Smooth muscle cell (in vitro differentiated cells): ENCODE results near the gene TCEAL4. TPM values are rescaled to one million over a fixed set of nuclear protein-coding genes. Genes with fewer than 3 reads are reported as not detected.

ENCODE experiments used
- DNase-seq: peaks from one replicate; lab custom pipeline; 2025; ENCODE audit not compliant: unreplicated experiment; lab: John Stamatoyannopoulos, UW
- H2AFZ ChIP-seq: fragments of 200-600 bp; sonication (generic); 2 replicates; pipeline ENCODE4 v1.6.0; 2016; ENCODE audit warnings: antibody characterized with exemption, low read depth, mild to moderate bottlenecking
- H3F3A ChIP-seq: fragments of 200-600 bp; sonication (generic); 2 replicates; pipeline ENCODE4 v1.6.0; 2017; ENCODE audit warnings: antibody characterized with exemption, low read depth
- H3K27ac ChIP-seq: fragments of 200-600 bp; sonication (generic); 2 replicates; pipeline ENCODE4 v1.5.1; 2016; ENCODE audit warnings: low read depth, mild to moderate bottlenecking
- H3K27me3 ChIP-seq: fragments of 200-600 bp; sonication (generic); 2 replicates; pipeline ENCODE4 v1.6.1; 2016; ENCODE audit warnings: low read depth, mild to moderate bottlenecking
- H3K36me3 ChIP-seq: fragments of 200-600 bp; sonication (generic); 2 replicates; pipeline ENCODE4 v1.5.1; 2016; ENCODE audit warnings: low read depth
- H3K4me1 ChIP-seq: fragments of 200-600 bp; sonication (generic); 2 replicates; pipeline ENCODE4 v1.5.1; 2016; ENCODE audit warnings: low read depth
- H3K4me2 ChIP-seq: fragments of 200-600 bp; sonication (generic); 2 replicates; pipeline ENCODE4 v1.6.0; 2016; ENCODE audit warnings: mild to moderate bottlenecking
- H3K4me3 ChIP-seq: fragments of 200-600 bp; sonication (generic); 2 replicates; pipeline ENCODE4 v1.5.1; 2016; ENCODE audit warnings: mild to moderate bottlenecking
- H3K79me2 ChIP-seq: fragments of 200-600 bp; sonication (generic); 2 replicates; pipeline ENCODE4 v1.6.0; 2016; ENCODE audit warnings: low read depth, mild to moderate bottlenecking
- H3K9ac ChIP-seq: fragments of 200-600 bp; sonication (generic); 2 replicates; pipeline ENCODE4 v1.6.0; 2016; ENCODE audit warnings: low read depth
- H3K9me3 ChIP-seq: fragments of 200-600 bp; sonication (generic); replicated peaks from 2 replicates; pipeline ENCODE4 v1.5.1; 2016; ENCODE audit warnings: low read depth
- H4K20me1 ChIP-seq: fragments of 200-600 bp; sonication (generic); 2 replicates; pipeline ENCODE4 v1.6.0; 2016; ENCODE audit warnings: low read depth
- CTCF ChIP-seq: fragments of 200-600 bp; sonication (generic); IDR thresholded peaks from 2 replicates; pipeline ENCODE4 v1.5.1; 2017; ENCODE audit warnings: borderline replicate concordance, mild to moderate bottlenecking, antibody characterized with exemption; ENCODE audit not compliant: insufficient read depth, poor library complexity, severe bottlenecking
- WGBS: methylation state at CpG from one replicate; pipeline ENCODE4 v1.1.7; 2016; ENCODE audit warnings: low lambda C conversion rate; 5-methylcytosine and 5-hydroxymethylcytosine counted together
- polyA plus RNA-seq: library from polyadenylated mRNA; unstranded; fragments of >200 nt; fragmentation: Nextera tagmentation; extraction: Ambion mirVana; gene quantifications from 2 replicates; pipeline ENCODE4 v1.2.1, GENCODE V29; 2016
- total RNA-seq: library from RNA; depleted of rRNA; stranded (reverse); fragments of >200 nt; gene quantifications from 2 replicates; pipeline ENCODE4 v1.2.3, GENCODE V29; 2014

The TCEAL4 gene
- total and polyA plus RNA-seq, 2 experiments from 2014 or later: 40.2 to 76.2 TPM

- DNase-seq: no peak
- Histone ChIP-seq H3F3A (no peaks in the 10 kb centered on the region), H2AFZ (no peak overlapping the region), H3K4me2 (no peak overlapping the region), H3K4me1 (no peaks in the 10 kb centered on the region), H3K79me2 (no peaks in the 10 kb centered on the region), H3K4me3 (no peak overlapping the region), H3K9me3 (no peaks in the 10 kb centered on the region), H3K27me3 (no peaks in the 10 kb centered on the region), H3K27ac (no peak overlapping the region), H4K20me1 (no peaks in the 10 kb centered on the region), H3K9ac (no peak overlapping the region), H3K36me3 (no peaks in the 10 kb centered on the region)
- WGBS: 41% methylated on average over 1 of the region's 1 CpG
- no peak for TF ChIP-seq CTCF
Observed at GRCh38 chrX:103565752-103566151, 19.6 kb upstream of the TCEAL4 start.

- WGBS: 67% methylated on average over 6 of the region's 6 CpGs
- no peaks in the 10 kb centered on the region for H3K27me3 ChIP-seq
- H3K4me1 ChIP-seq: no peaks in the 10 kb centered on the region
- H3K36me3 ChIP-seq: no peaks in the 10 kb centered on the region
- no peaks in the 10 kb centered on the region for H3F3A ChIP-seq
- no peak overlapping the region for H3K4me3 ChIP-seq
- no peaks in the 10 kb centered on the region for H4K20me1 ChIP-seq
- no peak overlapping the region for H3K9ac ChIP-seq
- no peak for TF ChIP-seq CTCF
- no peaks in the 10 kb centered on the region for H3K79me2 ChIP-seq
- H3K9me3 ChIP-seq: no peaks in the 10 kb centered on the region
- DNase-seq: no peak
- no peak overlapping the region for H2AFZ ChIP-seq
- H3K27ac ChIP-seq: no peak overlapping the region
- H3K4me2 ChIP-seq: no peak overlapping the region
Observed at GRCh38 chrX:103571121-103571520, 14.2 kb upstream of the TCEAL4 start.

DNA sequence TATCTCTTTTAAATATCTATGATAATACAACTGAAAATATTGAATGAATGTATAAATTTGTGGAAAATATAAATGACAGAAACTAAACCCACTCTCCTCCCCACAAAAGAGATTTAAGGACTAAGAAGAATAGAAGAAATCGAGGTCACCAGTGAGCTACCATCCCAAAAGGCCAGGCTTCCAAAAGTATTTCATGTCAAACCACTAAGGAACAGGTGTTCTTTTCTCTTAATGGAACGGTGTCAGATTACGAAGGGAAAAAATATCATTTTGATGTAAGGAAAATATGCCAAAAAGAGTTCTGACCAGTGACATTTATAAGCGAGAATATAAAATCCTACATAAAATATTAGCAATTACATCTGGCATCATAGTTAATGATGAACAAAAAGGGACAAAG, 13.6 kb upstream of the TCEAL4 start:
- H3K79me2 ChIP-seq: no peaks in the 10 kb centered on the region
- no peak overlapping the region for H3K4me2 ChIP-seq
- H3K4me1 ChIP-seq: no peaks in the 10 kb centered on the region
- no peaks in the 10 kb centered on the region for H4K20me1 ChIP-seq
- H3K27ac ChIP-seq: no peak overlapping the region
- TF ChIP-seq CTCF: no peak
- no peak overlapping the region for H3K9ac ChIP-seq
- H3K9me3 ChIP-seq: no peaks in the 10 kb centered on the region
- no peaks in the 10 kb centered on the region for H3K27me3 ChIP-seq
- H3K4me3 ChIP-seq: no peak overlapping the region
- no peaks in the 10 kb centered on the region for H3F3A ChIP-seq
- no peaks in the 10 kb centered on the region for H3K36me3 ChIP-seq
- H2AFZ ChIP-seq: no peak overlapping the region
- 87% methylated on average over 4 of the region's 4 CpGs for WGBS
- no peak for DNase-seq

DNA sequence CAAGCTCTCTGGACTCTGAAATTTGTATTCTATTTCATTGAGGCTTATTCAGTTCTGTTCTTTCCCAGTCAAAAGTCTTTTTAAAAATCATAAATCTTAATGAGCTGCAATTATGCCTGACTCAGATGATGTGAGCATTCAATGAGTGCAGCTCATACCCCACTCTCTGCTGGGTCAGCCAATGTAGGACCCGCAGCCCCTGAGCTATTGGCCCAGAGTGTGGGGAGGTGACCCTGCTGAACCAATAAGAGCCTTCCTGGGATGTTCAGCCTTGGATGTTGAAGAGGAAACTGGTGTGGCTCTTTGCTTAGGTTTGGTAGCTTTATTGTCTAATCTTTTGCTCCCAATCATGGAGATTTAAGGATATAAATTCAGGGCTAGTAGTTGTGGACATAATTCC, 12.1 kb upstream of the TCEAL4 start:
- Histone ChIP-seq H3K27ac (no peak overlapping the region), H2AFZ (no peak overlapping the region), H3K9ac (no peak overlapping the region), H3F3A (no peaks in the 10 kb centered on the region), H3K4me3 (no peak overlapping the region), H3K4me1 (no peaks in the 10 kb centered on the region), H3K9me3 (no peaks in the 10 kb centered on the region), H4K20me1 (no peaks in the 10 kb centered on the region), H3K4me2 (no peak overlapping the region), H3K36me3 (no peaks in the 10 kb centered on the region), H3K27me3 (no peaks in the 10 kb centered on the region), H3K79me2 (no peaks in the 10 kb centered on the region)
- DNase-seq: no peak
- no peak for TF ChIP-seq CTCF
- 79% methylated on average over 1 of the region's 1 CpG for WGBS
